IMR-90 (cell line): ENCODE data around the gene S1PR3. TPM values are rescaled to one million over a fixed set of nuclear protein-coding genes. Genes with fewer than 3 reads are reported as not detected.

Experiments
- ATAC-seq: fragments of 200-7000 bp; cut with Tn5 transposase; 2 replicates; pipeline ENCODE4 v1.9.1; 2020; ENCODE audit warnings: low read depth, mild to moderate bottlenecking, moderate library complexity
- BruUV-seq: library from RNA; stranded (reverse); fragments of 400-500 nt; replicated peaks from 2 replicates; lab custom pipeline; 2021; lab: Mats Ljungman, UMichigan
- CTCF ChIA-PET: fragments of 300-600 bp; formaldehyde crosslinking; extraction: SDS; loops from one replicate; lab custom pipeline; 2021; ENCODE audit warnings: antibody characterized with exemption; lab: Yijun Ruan, JAX
- POLR2A ChIA-PET: fragments of 300-600 bp; sonication (Branson Sonifier 250); formaldehyde crosslinking; loops from one replicate; lab custom pipeline; 2022; ENCODE audit warnings: antibody characterized with exemption; ENCODE audit not compliant: unreplicated experiment; lab: Charles Lee
- DNase-seq: peaks from one replicate; pipeline ENCODE4 v3.0.0; 2013
- H2AFZ ChIP-seq: replicated peaks from 2 replicates; pipeline ENCODE3; 2013; ENCODE audit warnings: low read length, mild to moderate bottlenecking; ENCODE audit not compliant: poor library complexity
- H2AK5ac ChIP-seq: 2 replicates; pipeline ENCODE4 v1.6.1; 2013; ENCODE audit warnings: low read depth, low read length, inconsistent platforms
- H2AK9ac ChIP-seq: replicated peaks from 2 replicates; pipeline ENCODE3; 2013; ENCODE audit warnings: mild to moderate bottlenecking, low read depth, low read length, moderate library complexity; ENCODE audit not compliant: poor library complexity
- H2BK120ac ChIP-seq: 2 replicates; pipeline ENCODE4 v1.6.1; 2013; ENCODE audit warnings: low read depth, low read length, inconsistent platforms
- H2BK15ac ChIP-seq: 3 replicates; pipeline ENCODE4 v1.6.1; 2013; ENCODE audit warnings: low read depth, low read length, inconsistent platforms
- H2BK20ac ChIP-seq: 2 replicates; pipeline ENCODE4 v1.6.1; 2013; ENCODE audit warnings: low read depth, mild to moderate bottlenecking, inconsistent platforms, low read length, moderate library complexity
- H2BK5ac ChIP-seq: 2 replicates; pipeline ENCODE4 v1.6.1; 2013; ENCODE audit warnings: mild to moderate bottlenecking, low read depth, low read length, inconsistent platforms; ENCODE audit not compliant: poor library complexity, severe bottlenecking
- H3K14ac ChIP-seq: replicated peaks from 2 replicates; pipeline ENCODE4 v1.6.1; 2013; ENCODE audit warnings: low read depth, low read length, inconsistent platforms
- H3K18ac ChIP-seq: 2 replicates; pipeline ENCODE4 v1.6.1; 2013; ENCODE audit warnings: low read depth, low read length, control low read depth
- H3K23ac ChIP-seq: 2 replicates; pipeline ENCODE4 v1.6.1; 2013; ENCODE audit warnings: low read depth, low read length, inconsistent platforms
- H3K27ac ChIP-seq: 2 replicates; pipeline ENCODE4 v1.5.1; 2013; ENCODE audit warnings: mild to moderate bottlenecking, control low read depth, low read length; ENCODE audit not compliant: insufficient read depth
- H3K27me3 ChIP-seq: 2 replicates; pipeline ENCODE4 v1.6.1; 2013; ENCODE audit warnings: low read length; ENCODE audit not compliant: control insufficient read depth, insufficient read depth
- H3K36me3 ChIP-seq: 2 replicates; pipeline ENCODE4 v1.6.1; 2013; ENCODE audit warnings: low read length, mixed read lengths; ENCODE audit not compliant: control insufficient read depth, insufficient read depth
- H3K4ac ChIP-seq: 2 replicates; pipeline ENCODE4 v1.6.1; 2013; ENCODE audit warnings: low read depth, low read length, inconsistent platforms
- H3K4me1 ChIP-seq: 2 replicates; pipeline ENCODE4 v1.6.1; 2013; ENCODE audit warnings: low read length, mixed read lengths; ENCODE audit not compliant: control insufficient read depth, insufficient read depth
- H3K4me2 ChIP-seq: 2 replicates; pipeline ENCODE4 v1.6.1; 2013; ENCODE audit warnings: low read depth, mild to moderate bottlenecking, control low read depth, low read length, moderate library complexity
- H3K4me3 ChIP-seq: 2 replicates; pipeline ENCODE4 v1.5.1; 2013; ENCODE audit warnings: low read depth, mild to moderate bottlenecking, control low read depth, low read length, moderate library complexity; ENCODE audit not compliant: insufficient read depth
- H3K56ac ChIP-seq: 2 replicates; pipeline ENCODE4 v1.6.1; 2013; ENCODE audit warnings: low read length, inconsistent platforms; ENCODE audit not compliant: insufficient read depth; ENCODE audit errors: extremely low read depth
- H3K79me1 ChIP-seq, 2 experiments: 2 replicates each; pipeline ENCODE4 v1.6.1; 2013; ENCODE audit warnings: low read length in 2 of 2, inconsistent platforms in 1 of 2, low read depth in 1 of 2
- H3K9ac ChIP-seq: 2 replicates; pipeline ENCODE4 v1.6.1; 2013; ENCODE audit warnings: low read depth, low read length, control low read depth
- H3K9me1 ChIP-seq: 2 replicates; pipeline ENCODE4 v1.6.1; 2013; ENCODE audit warnings: low read length, inconsistent platforms; ENCODE audit not compliant: insufficient read depth
- H3K9me3 ChIP-seq: 2 replicates; pipeline ENCODE4 v1.6.1; 2013; ENCODE audit warnings: low read length; ENCODE audit not compliant: control insufficient read depth, insufficient read depth
- H4K20me1 ChIP-seq: 2 replicates; pipeline ENCODE4 v1.6.1; 2013; ENCODE audit warnings: low read length, inconsistent platforms; ENCODE audit not compliant: insufficient read depth
- H4K5ac ChIP-seq: 2 replicates; pipeline ENCODE4 v1.6.1; 2013; ENCODE audit warnings: mild to moderate bottlenecking, low read depth, low read length, control low read depth
- H4K8ac ChIP-seq, 2 experiments: 2 replicates each; pipeline ENCODE4 v1.6.1; 2013; ENCODE audit warnings: low read depth in 2 of 2, low read length in 2 of 2, control low read depth in 1 of 2, inconsistent platforms in 1 of 2
- H4K91ac ChIP-seq: 2 replicates; pipeline ENCODE4 v1.6.1; 2013; ENCODE audit warnings: low read depth, low read length, inconsistent platforms; ENCODE audit not compliant: insufficient read depth
- POLR2A ChIP-seq: IDR thresholded peaks from 2 replicates; pipeline ENCODE4 v1.6.1; 2012; ENCODE audit warnings: mild to moderate bottlenecking, low read depth, low read length
- RCOR1 ChIP-seq: IDR thresholded peaks from 2 replicates; pipeline ENCODE4 v1.6.1; 2012; ENCODE audit warnings: mild to moderate bottlenecking, low read length, improper control_type of control experiment; ENCODE audit not compliant: insufficient replicate concordance
- RFX5 ChIP-seq: IDR thresholded peaks from 2 replicates; pipeline ENCODE4 v1.8.0; 2012; ENCODE audit warnings: low read depth, mild to moderate bottlenecking, low read length, moderate library complexity
- WGBS, 2 experiments: methylation state at CpG; one replicate each; pipeline versions ENCODE4 v1.1.5 to v1.1.7; 2013; ENCODE audit warnings: missing lambda C conversion rate in 2 of 2; ENCODE audit not compliant: insufficient read length in 1 of 2; ENCODE audit errors: extremely low coverage in 2 of 2; 5-methylcytosine and 5-hydroxymethylcytosine counted together
- dilution Hi-C: fragments of 300-500 bp; cut with HindIII; formaldehyde crosslinking; loops from one replicate; pipeline ENCODE4 v1.14.3; 2018; ENCODE audit warnings: low sequenced_read_pairs; ENCODE audit not compliant: unreplicated experiment
- in situ Hi-C: fragments of 300-500 bp; cut with MboI; formaldehyde crosslinking; loops from 3 replicates; pipeline ENCODE4 v1.14.3; 2019; ENCODE audit warnings: low sequenced_read_pairs, inconsistent platforms, mixed read lengths
- intact Hi-C: fragments of 100-400 bp; cut with micrococcal nuclease; formaldehyde crosslinking; loops from 2 replicates; pipeline ENCODE4 v1.10.0; 2022
- polyA plus RNA-seq, 3 experiments: library from polyadenylated mRNA; depleted of rRNA; stranded (reverse); fragments of >200 nt; gene quantifications; 2 replicates each; pipeline ENCODE4 v1.2.3, GENCODE V29; 2012; ENCODE audit warnings: low replicate concordance in 1 of 3
- total RNA-seq: library from RNA; depleted of rRNA; stranded (reverse); fragments of >200 nt; gene quantifications from 2 replicates; pipeline ENCODE4 v1.2.3, GENCODE V29; 2012
- TF ChIP-seq, protein P1 (sequence below): fragments of 150-350 bp; IDR thresholded peaks from 2 replicates; pipeline ENCODE4 v1.6.1; 2017; ENCODE audit warnings: mild to moderate bottlenecking, antibody characterized with exemption, low read length, low read depth
- TF ChIP-seq, protein P2 (sequence below): conservative IDR thresholded peaks from 2 replicates; pipeline ENCODE4 v1.5.1; 2012; ENCODE audit warnings: mild to moderate bottlenecking, low read depth, low read length, improper control_type of control experiment

The S1PR3 gene
- total and polyA plus RNA-seq, 2 of the 4 experiments (the other 2 are of a cell fraction): 28.4 to 28.7 TPM

DNA sequence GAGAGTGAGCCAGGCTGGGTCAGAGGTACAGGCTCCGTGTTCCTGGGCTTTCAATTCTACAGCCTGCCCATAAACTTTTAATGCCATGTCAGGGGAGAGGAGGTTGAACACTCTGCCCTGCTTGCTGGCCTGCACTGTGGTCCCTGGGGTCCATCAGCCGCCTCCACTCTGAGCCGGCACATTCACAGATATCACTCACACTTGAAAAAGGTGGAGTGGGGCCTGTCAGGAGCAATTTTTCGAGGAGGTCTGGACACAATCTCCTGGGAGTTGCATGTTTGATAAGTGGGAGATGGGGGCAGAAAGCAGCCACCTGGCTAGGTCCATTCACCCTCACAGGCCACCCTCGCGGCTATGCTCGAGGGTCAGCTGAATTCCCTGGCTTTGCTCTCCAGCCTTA, 22.9 kb downstream of the S1PR3 start:
- in situ Hi-C loops: loop anchor here (25.0 kb wide), 2 partner anchors 1052 to 1327 kb away; partner anchors contain the start of gene CDK20

More for the DNA sequence above, 22.9 kb downstream of the S1PR3 start:
- no peak overlapping the region for H2AK5ac ChIP-seq
- H3K9ac ChIP-seq: no peak overlapping the region
- no peaks in the 10 kb centered on the region for H3K27me3 ChIP-seq
- H2AK9ac ChIP-seq: no peak overlapping the region
- H3K4me2 ChIP-seq: no peak overlapping the region
- ATAC-seq: no peak
- H2AFZ ChIP-seq: no peak overlapping the region
- peaks cover 10% of the 10 kb centered on the region for H3K36me3 ChIP-seq
- no peaks in the 10 kb centered on the region for H3K4me1 ChIP-seq
- no CpG with 5 or more reads among the region's 7 CpGs for WGBS, 2 experiments
- H3K23ac ChIP-seq: no peak overlapping the region
- no peak overlapping the region for H2BK15ac ChIP-seq
- no peak overlapping the region for H3K14ac ChIP-seq
- BruUV-seq: no TSS peak
- H4K91ac ChIP-seq: no peak overlapping the region
- DNase-seq: no peak
- no peak overlapping the region for H4K8ac ChIP-seq
- no peak overlapping the region for H3K4ac ChIP-seq
- H3K56ac ChIP-seq: no peak overlapping the region
- no peak overlapping the region for H3K27ac ChIP-seq
- H3K79me1 ChIP-seq: no peaks in the 10 kb centered on the region
- peaks cover 8% of the 10 kb centered on the region; the same call in 1 of the 2 replicates for H3K9me1 ChIP-seq
- H4K20me1 ChIP-seq: no peaks in the 10 kb centered on the region
- H2BK120ac ChIP-seq: no peak overlapping the region
- dilution Hi-C loops (no loop called here), intact Hi-C loops (no loop called here)
- no peak overlapping the region for H3K4me3 ChIP-seq
- H3K18ac ChIP-seq: no peak overlapping the region
- H2BK20ac ChIP-seq: no peak overlapping the region
- POLR2A ChIA-PET: no interaction called here
- no peaks in the 10 kb centered on the region for H3K9me3 ChIP-seq
- no peak overlapping the region for H2BK5ac ChIP-seq
- H4K5ac ChIP-seq: no peak overlapping the region
- no peak for TF ChIP-seq POLR2A
- TF ChIP-seq, protein P1, sequence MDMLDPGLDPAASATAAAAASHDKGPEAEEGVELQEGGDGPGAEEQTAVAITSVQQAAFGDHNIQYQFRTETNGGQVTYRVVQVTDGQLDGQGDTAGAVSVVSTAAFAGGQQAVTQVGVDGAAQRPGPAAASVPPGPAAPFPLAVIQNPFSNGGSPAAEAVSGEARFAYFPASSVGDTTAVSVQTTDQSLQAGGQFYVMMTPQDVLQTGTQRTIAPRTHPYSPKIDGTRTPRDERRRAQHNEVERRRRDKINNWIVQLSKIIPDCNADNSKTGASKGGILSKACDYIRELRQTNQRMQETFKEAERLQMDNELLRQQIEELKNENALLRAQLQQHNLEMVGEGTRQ: no peak
- no peak for TF ChIP-seq RCOR1
- TF ChIP-seq RFX5: no peak
- TF ChIP-seq, protein P2, sequence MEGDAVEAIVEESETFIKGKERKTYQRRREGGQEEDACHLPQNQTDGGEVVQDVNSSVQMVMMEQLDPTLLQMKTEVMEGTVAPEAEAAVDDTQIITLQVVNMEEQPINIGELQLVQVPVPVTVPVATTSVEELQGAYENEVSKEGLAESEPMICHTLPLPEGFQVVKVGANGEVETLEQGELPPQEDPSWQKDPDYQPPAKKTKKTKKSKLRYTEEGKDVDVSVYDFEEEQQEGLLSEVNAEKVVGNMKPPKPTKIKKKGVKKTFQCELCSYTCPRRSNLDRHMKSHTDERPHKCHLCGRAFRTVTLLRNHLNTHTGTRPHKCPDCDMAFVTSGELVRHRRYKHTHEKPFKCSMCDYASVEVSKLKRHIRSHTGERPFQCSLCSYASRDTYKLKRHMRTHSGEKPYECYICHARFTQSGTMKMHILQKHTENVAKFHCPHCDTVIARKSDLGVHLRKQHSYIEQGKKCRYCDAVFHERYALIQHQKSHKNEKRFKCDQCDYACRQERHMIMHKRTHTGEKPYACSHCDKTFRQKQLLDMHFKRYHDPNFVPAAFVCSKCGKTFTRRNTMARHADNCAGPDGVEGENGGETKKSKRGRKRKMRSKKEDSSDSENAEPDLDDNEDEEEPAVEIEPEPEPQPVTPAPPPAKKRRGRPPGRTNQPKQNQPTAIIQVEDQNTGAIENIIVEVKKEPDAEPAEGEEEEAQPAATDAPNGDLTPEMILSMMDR: no peak
- CTCF ChIA-PET: no interaction called here
